HG03575 (cell line): Measurements from ENCODE around the gene IL17C.

Experiments used
- ATAC-seq: cut with Tn5 transposase; IDR thresholded peaks from one replicate; pipeline ENCODE4 v1.9.1; 2021; ENCODE audit not compliant: unreplicated experiment, insufficient number of reproducible peaks, low FRiP score; ENCODE audit errors: extremely low read depth

Gene IL17C

GRCh38 chr16:88673716-88674379 is 35.5 kb downstream of the IL17C start:
- no peak for ATAC-seq

GRCh38 chr16:88676502-88677242 is 38.3 kb downstream of the IL17C start:
- ATAC-seq = no peak

- no peak for ATAC-seq
These were observed 39.3 kb downstream of the IL17C start for GRCh38 chr16:88677721-88678120.

GRCh38 chr16:88678224-88678979 is 40.0 kb downstream of the IL17C start:
- no peak for ATAC-seq

GRCh38 chr16:88680554-88681083 is 42.2 kb downstream of the IL17C start:
- ATAC-seq = no peak

GRCh38 chr16:88681084-88681680 is 42.8 kb downstream of the IL17C start:
- no peak for ATAC-seq

- no peak for ATAC-seq
These were observed 43.5 kb downstream of the IL17C start for GRCh38 chr16:88681709-88682451.

- ATAC-seq = no peak
These were observed 46.3 kb downstream of the IL17C start for GRCh38 chr16:88684569-88685155.

GRCh38 chr16:88685156-88686061 is 47.0 kb downstream of the IL17C start:
- ATAC-seq = no peak

GRCh38 chr16:88686062-88686438 is 47.7 kb downstream of the IL17C start:
- no peak for ATAC-seq

- no peak for ATAC-seq
These were observed 48.3 kb downstream of the IL17C start, which contains the start of gene SNAI3 for GRCh38 chr16:88686439-88687253. Gene SNAI3 (minus strand): TSS chr16:88686507. CDS start chr16:88686406, 101 bp downstream.

- ATAC-seq = no peak
These were observed 48.8 kb downstream of the IL17C start for GRCh38 chr16:88687254-88687576.

GRCh38 chr16:88687676-88688012 is 49.3 kb downstream of the IL17C start:
- no peak for ATAC-seq

GRCh38 chr16:88688013-88688778 is 49.8 kb downstream of the IL17C start:
- ATAC-seq = no peak
